CD4-positive, alpha-beta T cell treated with Interleukin-1 beta for 1 hour (primary cell): ENCODE results near the gene PPFIA4.

Source experiments
- DNase-seq, 2 donors: peaks; one replicate each; pipeline ENCODE4 v3.0.0-alpha.2; 2020 to 2022

The PPFIA4 gene

GRCh38 chr1:203085528-203086406 lies 59.5 kb downstream of the PPFIA4 start, which contains the start of gene MYOG:
MYOG (minus strand) TSS chr1:203086012; CDS start chr1:203085961, 51 bp downstream.
- DNase-seq = no peak

DNA sequence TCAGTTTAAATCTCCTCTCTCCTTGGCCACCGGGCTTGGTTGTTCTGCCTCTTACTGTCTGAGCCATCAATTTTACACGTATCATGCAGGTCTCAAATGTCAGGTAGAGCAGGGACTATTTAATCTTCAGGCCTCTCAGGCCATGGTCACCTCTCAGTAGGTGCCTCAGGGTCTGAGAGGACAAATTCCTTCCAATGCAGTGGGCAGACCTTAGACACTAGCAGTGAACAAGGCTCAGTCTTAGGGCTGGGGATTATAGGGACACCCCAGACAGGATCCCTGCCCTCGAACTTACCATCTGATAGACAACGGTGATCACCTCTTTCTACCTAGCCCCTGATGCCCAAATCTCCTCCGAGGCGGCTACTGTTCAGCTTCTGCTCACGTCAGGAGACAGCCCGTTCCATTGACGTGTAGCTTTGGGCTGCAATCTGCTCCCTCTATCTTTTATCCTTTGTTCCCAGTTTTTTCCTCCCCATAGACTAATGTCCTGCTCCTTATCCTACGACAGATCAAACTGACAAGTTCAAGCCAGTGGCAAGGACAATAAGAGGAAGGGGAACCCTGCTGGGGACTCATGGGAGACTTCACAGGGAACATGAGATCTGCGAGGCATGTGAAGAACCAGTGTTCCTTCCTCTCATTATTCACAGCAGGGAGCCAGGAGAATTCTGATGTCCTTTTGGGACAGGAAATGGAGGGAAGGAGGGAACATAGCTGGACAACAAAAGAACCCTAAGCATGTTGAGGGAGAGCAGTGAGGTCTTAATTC lies 60.9 kb downstream of the PPFIA4 start:
- no peak for DNase-seq

DNA sequence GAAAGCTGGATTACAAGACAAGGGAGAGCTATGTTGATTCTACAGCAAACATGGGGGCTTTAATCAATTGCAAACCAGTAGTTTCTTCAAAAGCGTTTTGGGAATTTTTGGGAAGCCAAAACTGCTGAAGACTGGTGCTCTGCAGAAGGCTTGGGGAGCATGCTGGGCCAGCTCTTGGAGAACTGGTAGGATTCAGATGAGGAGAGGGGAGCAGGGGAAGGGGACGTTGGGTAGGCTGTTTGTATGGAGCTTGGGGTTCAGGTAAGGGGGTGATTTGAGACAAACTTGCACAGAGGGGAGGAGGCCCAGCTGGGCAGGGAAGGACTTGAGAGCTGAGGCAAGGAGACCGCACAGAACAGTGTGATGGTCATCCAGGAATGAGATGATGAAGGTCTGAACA lies 62.1 kb downstream of the PPFIA4 start:
- no peak for DNase-seq

DNA sequence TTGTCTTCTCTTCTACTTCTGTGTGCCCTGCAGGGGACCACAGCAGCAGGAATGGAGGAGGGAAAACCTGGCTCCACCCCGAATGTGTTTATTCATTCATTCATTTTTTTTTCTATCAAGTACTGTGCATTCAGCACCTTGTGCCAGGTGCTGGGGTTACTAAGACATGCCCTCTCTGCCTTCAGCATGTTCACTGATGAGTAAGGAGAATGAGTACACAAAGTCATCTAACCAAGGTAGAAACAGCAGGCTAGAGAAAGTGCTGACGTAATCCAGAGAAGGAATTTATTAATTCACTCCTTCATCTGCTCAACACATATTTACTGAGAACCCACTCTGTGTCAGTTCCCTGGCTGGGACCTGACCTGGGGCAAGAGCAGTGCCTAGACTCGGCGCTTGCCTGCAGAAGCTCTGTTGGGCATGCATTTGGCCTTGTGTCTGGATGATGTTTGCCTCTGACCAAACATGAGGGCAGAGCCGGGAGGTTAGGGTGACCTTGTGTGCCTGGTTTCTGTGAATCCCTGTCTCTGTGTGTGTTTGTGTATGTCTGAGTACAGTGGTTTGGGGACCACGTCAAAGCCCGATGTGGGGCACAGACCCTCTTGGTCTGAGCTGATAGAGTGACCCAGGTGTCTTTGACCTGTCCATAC lies 62.8 kb downstream of the PPFIA4 start:
- no peak for DNase-seq

- DNase-seq = no peak
Measured at GRCh38 chr1:203089651-203090045, 63.4 kb downstream of the PPFIA4 start.

DNA sequence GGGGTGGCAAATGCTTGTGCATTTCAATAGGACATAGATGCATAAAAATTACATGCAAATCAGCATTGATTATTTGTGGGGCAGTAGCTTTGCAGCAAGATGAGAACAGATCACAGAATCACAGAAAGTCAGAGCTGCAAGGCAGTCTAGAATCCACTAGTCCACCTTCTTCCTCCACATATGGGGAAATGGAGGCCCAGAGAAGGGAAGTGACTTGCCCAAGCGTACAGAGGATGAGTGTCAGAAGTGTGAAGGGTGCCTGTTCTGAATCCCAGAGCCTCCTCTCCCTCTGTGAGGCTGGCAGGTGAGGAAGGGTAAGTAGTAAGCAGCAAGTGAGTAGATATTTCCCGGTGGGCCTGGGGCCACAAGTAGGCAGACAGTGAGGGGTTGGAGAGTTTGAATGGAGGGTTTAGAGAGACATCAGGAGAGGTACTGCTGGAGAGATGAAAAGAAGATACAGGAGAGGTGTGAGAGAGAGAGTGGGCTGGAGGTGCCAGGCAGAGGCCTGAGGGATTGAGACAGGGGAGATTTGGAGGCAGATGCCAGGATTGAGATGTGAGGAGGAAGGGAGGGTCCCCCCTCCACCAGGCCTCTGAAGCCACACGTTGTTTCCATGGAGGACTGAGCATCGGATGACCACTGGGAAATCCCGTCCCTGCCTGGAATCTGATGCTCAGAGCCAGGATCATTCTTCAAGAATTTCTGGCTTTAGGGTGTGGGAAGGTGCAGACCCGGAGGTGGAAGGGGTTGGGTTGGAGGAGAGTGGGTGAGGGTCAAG lies 64.3 kb downstream of the PPFIA4 start:
- no peak for DNase-seq

GRCh38 chr1:203091199-203091477 lies 64.8 kb downstream of the PPFIA4 start:
- DNase-seq = no peak

GRCh38 chr1:203091761-203092330 lies 65.6 kb downstream of the PPFIA4 start:
- DNase-seq = no peak

GRCh38 chr1:203093754-203094410 lies 67.6 kb downstream of the PPFIA4 start:
- DNase-seq = no peak

GRCh38 chr1:203095061-203095690 lies 68.9 kb downstream of the PPFIA4 start:
- DNase-seq = no peak

- DNase-seq = no peak
Measured at GRCh38 chr1:203096566-203096965, 70.3 kb downstream of the PPFIA4 start.

DNA sequence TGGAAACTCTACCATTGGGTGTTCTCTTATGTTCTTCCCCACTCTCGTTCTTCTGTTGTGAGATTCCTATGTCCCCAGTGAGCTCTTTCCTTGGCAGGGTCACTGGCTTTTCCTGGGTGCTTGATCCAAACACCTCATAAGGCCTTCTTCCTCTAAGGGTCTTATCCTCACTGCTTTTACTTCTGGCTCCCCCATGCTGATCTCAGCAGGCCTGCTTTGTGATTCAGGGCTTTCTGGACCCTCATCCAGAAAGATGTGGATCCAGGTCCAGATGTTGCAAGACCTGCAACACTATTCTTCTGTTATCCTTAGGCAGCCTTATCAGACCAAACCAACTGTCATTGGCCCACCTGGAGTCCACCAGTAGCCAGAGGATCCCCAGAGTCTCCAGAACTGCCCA lies 70.7 kb downstream of the PPFIA4 start:
- DNase-seq = no peak

DNA sequence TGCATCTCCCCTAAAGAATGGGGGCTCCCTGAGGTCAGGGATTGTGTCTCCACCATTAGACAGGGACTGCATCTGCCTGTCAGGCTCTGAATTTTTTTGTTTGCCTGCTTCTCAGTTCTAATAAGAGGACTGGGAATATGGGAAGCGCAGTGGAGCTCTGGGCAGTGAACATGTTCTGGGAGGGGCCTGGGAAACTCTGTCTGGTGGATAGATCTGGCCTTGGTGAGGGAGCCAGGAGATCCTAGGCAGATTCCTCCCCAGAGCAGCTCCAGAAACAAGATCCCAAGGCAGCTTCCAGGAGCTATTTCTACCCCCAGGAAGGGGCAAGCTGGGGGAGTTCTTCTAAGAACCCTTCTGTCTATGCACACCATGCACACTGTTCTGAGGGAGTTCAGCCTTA lies 72.2 kb downstream of the PPFIA4 start:
- no peak for DNase-seq

DNA sequence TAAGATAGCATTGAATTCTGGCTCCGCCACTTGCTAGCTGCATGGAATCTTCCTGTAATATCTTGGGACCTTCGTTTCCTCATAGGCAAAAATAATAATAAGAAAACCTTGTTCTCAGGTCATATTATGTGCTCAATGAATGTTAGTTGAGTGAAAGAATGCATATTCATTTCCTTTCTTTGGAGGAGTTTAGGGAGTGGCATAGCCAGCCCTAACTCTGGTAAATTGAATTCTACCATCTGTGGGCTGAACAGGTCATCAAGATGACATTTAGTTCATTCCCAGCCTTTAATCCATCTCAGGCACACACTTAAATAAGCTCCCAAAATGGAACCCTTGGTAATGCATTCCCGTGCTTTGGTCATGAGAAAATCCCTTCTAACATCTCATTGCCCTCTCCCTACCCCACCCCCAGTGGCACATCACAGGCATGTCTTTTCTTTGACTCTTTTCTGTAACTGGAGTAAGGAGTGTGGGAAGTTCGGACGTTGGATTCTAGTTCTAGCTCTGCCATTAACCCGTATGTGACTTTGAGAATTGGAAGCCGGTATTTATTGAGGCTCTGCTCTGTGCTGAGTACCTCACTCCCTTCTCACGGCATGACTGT lies 72.7 kb downstream of the PPFIA4 start:
- DNase-seq = no peak

DNA sequence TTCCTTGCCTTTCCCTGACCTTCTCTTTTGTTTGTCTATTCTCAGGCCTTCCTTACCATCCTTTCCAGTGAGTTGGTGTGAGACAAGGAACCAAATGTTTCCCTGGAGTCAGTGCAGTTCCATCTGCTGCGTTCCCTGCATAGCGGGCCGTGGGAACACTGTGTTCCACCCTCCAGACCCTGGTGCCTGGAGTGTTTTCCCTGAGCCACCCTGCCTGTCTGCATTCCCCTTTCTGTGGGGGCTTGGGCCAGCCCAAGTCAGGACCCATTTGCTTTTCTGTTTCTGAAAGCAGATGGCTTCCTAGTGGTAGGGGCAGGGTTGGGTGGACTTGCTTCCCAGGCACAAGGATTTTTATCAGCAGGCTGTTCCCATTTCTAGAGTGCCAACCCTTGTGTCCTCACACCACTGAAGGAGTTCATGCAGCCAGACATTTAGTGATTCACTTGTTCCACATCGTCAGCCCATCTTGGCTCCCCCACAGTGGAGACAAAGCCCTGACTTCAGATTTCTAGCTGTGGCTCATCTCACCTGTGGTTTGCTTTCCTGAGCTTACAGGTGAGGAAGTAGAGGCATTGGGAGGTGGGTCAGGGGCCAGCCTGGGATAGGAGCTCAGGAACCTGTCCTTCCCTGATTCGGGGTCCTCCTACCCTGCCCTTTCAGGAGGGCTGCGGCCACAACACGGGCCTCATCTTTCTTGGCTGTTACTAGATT lies 73.7 kb downstream of the PPFIA4 start:
- no peak for DNase-seq

GRCh38 chr1:203100516-203100869 lies 74.2 kb downstream of the PPFIA4 start:
- DNase-seq = no peak

GRCh38 chr1:203101813-203102634 lies 75.7 kb downstream of the PPFIA4 start:
- DNase-seq = no peak

- no peak for DNase-seq
Measured at GRCh38 chr1:203103216-203103615, 76.9 kb downstream of the PPFIA4 start.

GRCh38 chr1:203103829-203104495 lies 77.7 kb downstream of the PPFIA4 start:
- DNase-seq = no peak
